BLaER1 treated with 17β-estradiol and CSF1 and Interleukin-3, amounts not matched to agents 10 nM and 100 nM (cell line): ENCODE measurements around the gene ZSCAN20.
A peak's percentile ranks its signal among the peaks of the same experiment; 100 is the strongest.

Source experiments
- H3K27ac ChIP-seq, 11 experiments: shearing (Covaris generic); formaldehyde crosslinking; 2 replicates each; pipeline ENCODE4 v1.8.1; 2022
- H3K27me3 ChIP-seq, 11 experiments: shearing (Covaris generic); formaldehyde crosslinking; 2 replicates each; pipeline ENCODE4 v1.8.1; 2022
- H3K36me3 ChIP-seq, 11 experiments: shearing (Covaris generic); formaldehyde crosslinking; 2 replicates each; pipeline ENCODE4 v1.8.1; 2022
- H3K4me1 ChIP-seq, 10 experiments: shearing (Covaris generic); formaldehyde crosslinking; 2 replicates each; pipeline ENCODE4 v1.8.1; 2022
- H3K4me2 ChIP-seq, 11 experiments: shearing (Covaris generic); formaldehyde crosslinking; 2 replicates each; pipeline ENCODE4 v1.8.1; 2022
- H3K4me3 ChIP-seq, 10 experiments: shearing (Covaris generic); formaldehyde crosslinking; 2 replicates each; pipeline ENCODE4 v1.8.1; 2022
- H3K9ac ChIP-seq, 11 experiments: shearing (Covaris generic); formaldehyde crosslinking; 2 replicates each; pipeline ENCODE4 v1.8.1; 2022
- H3K9me3 ChIP-seq, 11 experiments: shearing (Covaris generic); formaldehyde crosslinking; replicated peaks in 1 of 11; 2 replicates each; pipeline ENCODE4 v1.8.1; 2022
- H4K20me1 ChIP-seq, 11 experiments: shearing (Covaris generic); formaldehyde crosslinking; 2 replicates each; pipeline ENCODE4 v1.8.1; 2022
- Cebpa-rat ChIP-seq, 11 experiments: shearing (Covaris generic); IDR thresholded peaks; 2 replicates each; pipeline ENCODE4 v1.8.1; 2022

Gene ZSCAN20

GRCh38 chr1:33439662-33440061 lies 32.8 kb upstream of the ZSCAN20 start:
- Histone ChIP-seq H3K4me2 (0 out of 22 replicates have a peak overlapping the region, but pooled peaks of 1 of the 11 experiments have one; percentile 62), H3K9ac (no peak overlapping the region), H4K20me1 (peaks cover 0 to 4% (median 0%) of the 10 kb centered on the region in 11 experiments; a peak in 1 of 22 replicates), H3K27ac (no peak overlapping the region), H3K27me3 (peaks cover 0 to 38% (median 0%) of the 10 kb centered on the region in 11 experiments; a peak in 5 of 22 replicates), H3K36me3 (no peaks in the 10 kb centered on the region), H3K9me3 (no peaks in the 10 kb centered on the region), H3K4me1 (peaks cover 11 to 39% (median 23%) of the 10 kb centered on the region in 10 experiments), H3K4me3 (no peak overlapping the region)
- TF ChIP-seq Cebpa-rat (IDR thresholded peaks at IDR 0.05): no peak

DNA sequence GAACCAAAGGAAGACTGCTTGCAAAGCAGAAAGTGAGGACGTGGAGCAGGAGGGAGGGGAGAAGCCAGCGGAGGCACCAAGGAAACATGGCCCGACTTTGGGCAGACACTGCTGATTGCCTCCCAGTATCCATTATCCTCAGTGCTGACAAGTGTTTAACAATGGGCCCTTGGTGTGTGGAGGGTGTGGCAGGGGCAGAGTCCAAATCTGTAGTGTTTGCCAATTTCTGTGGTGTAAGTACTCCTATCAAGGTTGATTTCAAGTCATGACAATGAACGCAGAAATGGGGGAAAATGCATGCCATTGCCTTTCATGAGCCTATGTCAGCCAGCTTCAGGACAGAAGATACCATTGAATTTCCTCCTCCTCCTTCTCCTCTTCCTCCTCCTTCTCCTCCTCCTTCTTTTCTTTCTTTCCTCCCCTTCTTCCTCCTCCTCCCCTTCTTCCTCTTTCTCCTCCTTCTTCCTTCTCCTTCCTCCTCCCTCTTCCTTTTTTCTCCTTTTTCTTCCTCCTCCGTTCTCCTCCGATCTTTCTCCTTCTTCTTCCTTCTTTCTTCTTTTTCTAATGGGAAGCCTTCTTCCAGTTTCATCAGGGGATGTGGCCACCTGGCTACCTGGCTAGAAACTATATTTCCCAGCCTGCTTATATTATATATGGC lies 31.2 kb upstream of the ZSCAN20 start:
- peaks cover 0 to 23% (median 10%) of the 10 kb centered on the region in 10 experiments; a peak in 14 of 20 replicates for H3K4me1 ChIP-seq
- H3K27ac ChIP-seq: no peak overlapping the region
- H3K27me3 ChIP-seq: peaks cover 0 to 29% (median 0%) of the 10 kb centered on the region in 11 experiments; a peak in 5 of 22 replicates
- H3K9me3 ChIP-seq: no peaks in the 10 kb centered on the region
- no peak overlapping the region for H3K4me3 ChIP-seq
- TF ChIP-seq Cebpa-rat (IDR thresholded peaks at IDR 0.05): no peak
- peak overlapping the region in 7 of 11 experiments; percentile 15 to 62 (median 41); a peak in 11 of 22 replicates for H3K4me2 ChIP-seq
- H3K9ac ChIP-seq: no peak overlapping the region
- H4K20me1 ChIP-seq: peaks cover 0 to 4% (median 0%) of the 10 kb centered on the region in 11 experiments; a peak in 1 of 22 replicates
- no peaks in the 10 kb centered on the region for H3K36me3 ChIP-seq

DNA sequence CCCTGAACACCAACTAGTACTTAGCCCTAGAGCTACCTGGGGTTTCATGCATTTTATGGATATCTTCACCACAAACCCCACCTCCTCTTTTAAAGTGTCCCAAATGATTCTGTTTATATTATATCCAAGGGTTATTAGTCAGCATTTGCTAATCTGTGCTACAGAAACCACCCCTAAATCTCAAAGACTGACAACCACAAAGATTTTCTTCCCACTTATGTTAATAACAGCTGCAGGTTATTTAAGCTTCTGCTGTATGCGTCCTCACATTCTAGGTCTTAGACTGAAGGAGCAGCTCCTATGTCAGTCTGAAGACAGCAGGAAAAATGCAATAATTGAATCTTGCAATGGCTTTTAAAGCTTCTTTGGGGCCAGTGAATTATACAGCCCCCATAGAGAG lies 30.3 kb upstream of the ZSCAN20 start:
- Histone ChIP-seq H3K4me2 (no peak overlapping the region), H3K27ac (no peak overlapping the region), H3K9me3 (no peaks in the 10 kb centered on the region), H3K4me1 (peaks cover 0 to 25% (median 8%) of the 10 kb centered on the region in 10 experiments; a peak in 13 of 20 replicates), H3K36me3 (no peaks in the 10 kb centered on the region), H3K27me3 (peaks cover 0 to 21% (median 0%) of the 10 kb centered on the region in 11 experiments; a peak in 5 of 22 replicates), H4K20me1 (peaks cover 0 to 4% (median 0%) of the 10 kb centered on the region in 11 experiments; a peak in 1 of 22 replicates), H3K4me3 (no peak overlapping the region), H3K9ac (no peak overlapping the region)
- TF ChIP-seq Cebpa-rat (IDR thresholded peaks at IDR 0.05): no peak

- TF ChIP-seq Cebpa-rat (IDR thresholded peaks at IDR 0.05): no peak
- no peak overlapping the region for H3K4me3 ChIP-seq
- no peak overlapping the region for H3K27ac ChIP-seq
- peaks cover 0 to 4% (median 0%) of the 10 kb centered on the region in 11 experiments; a peak in 1 of 22 replicates for H4K20me1 ChIP-seq
- no peaks in the 10 kb centered on the region for H3K36me3 ChIP-seq
- peaks cover 0 to 17% (median 0%) of the 10 kb centered on the region in 11 experiments; a peak in 4 of 22 replicates for H3K27me3 ChIP-seq
- H3K9ac ChIP-seq: no peak overlapping the region
- no peak overlapping the region for H3K4me2 ChIP-seq
- no peaks in the 10 kb centered on the region for H3K9me3 ChIP-seq
- H3K4me1 ChIP-seq: peaks cover 0 to 25% (median 8%) of the 10 kb centered on the region in 10 experiments; a peak in 13 of 20 replicates
Observed at GRCh38 chr1:33443080-33443704, 29.3 kb upstream of the ZSCAN20 start.

DNA sequence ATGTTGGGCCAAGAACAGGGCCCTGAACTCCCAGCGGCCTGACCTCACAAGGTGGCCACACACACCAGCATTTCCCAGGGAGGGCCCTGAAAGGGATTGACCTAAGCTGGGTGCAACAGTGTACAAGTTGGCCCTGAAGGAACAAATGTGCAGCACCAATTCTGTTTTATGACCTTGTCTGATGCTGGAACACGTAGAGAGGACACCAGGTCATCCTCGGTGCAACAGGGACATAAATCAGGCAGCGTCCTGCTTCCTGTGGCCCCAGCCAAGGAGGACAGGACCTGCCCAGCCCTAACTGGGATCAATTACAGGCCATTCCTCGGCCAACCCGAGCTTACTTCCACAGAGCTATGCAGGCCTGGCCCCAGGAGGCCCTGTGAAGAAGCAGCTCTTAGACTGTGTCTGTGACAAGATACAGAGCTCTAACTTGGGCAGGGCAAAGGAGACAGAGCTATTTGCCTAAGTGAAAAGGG lies 28.7 kb upstream of the ZSCAN20 start:
- no peak overlapping the region for H3K4me2 ChIP-seq
- peaks cover 0 to 4% (median 0%) of the 10 kb centered on the region in 11 experiments; a peak in 1 of 22 replicates for H4K20me1 ChIP-seq
- TF ChIP-seq Cebpa-rat (IDR thresholded peaks at IDR 0.05): no peak
- H3K27ac ChIP-seq: no peak overlapping the region
- H3K4me1 ChIP-seq: peaks cover 0 to 25% (median 8%) of the 10 kb centered on the region in 10 experiments; a peak in 13 of 20 replicates
- no peak overlapping the region for H3K9ac ChIP-seq
- H3K4me3 ChIP-seq: no peak overlapping the region
- peaks cover 0 to 12% (median 0%) of the 10 kb centered on the region in 11 experiments; a peak in 4 of 22 replicates for H3K27me3 ChIP-seq
- no peaks in the 10 kb centered on the region for H3K9me3 ChIP-seq
- H3K36me3 ChIP-seq: no peaks in the 10 kb centered on the region

GRCh38 chr1:33445108-33445507 lies 27.3 kb upstream of the ZSCAN20 start:
- peaks cover 0 to 4% (median 0%) of the 10 kb centered on the region in 11 experiments; a peak in 1 of 22 replicates for H4K20me1 ChIP-seq
- no peak for TF ChIP-seq Cebpa-rat (IDR thresholded peaks at IDR 0.05)
- H3K36me3 ChIP-seq: no peaks in the 10 kb centered on the region
- no peak overlapping the region for H3K4me3 ChIP-seq
- H3K27me3 ChIP-seq: peaks cover 0 to 10% (median 0%) of the 10 kb centered on the region in 11 experiments; a peak in 3 of 22 replicates
- H3K27ac ChIP-seq: no peak overlapping the region
- H3K9me3 ChIP-seq: no peaks in the 10 kb centered on the region
- H3K9ac ChIP-seq: no peak overlapping the region
- H3K4me2 ChIP-seq: no peak overlapping the region
- H3K4me1 ChIP-seq: peaks cover 0 to 21% (median 8%) of the 10 kb centered on the region in 10 experiments; a peak in 13 of 20 replicates

GRCh38 chr1:33446590-33446989 lies 25.9 kb upstream of the ZSCAN20 start:
- H3K27me3 ChIP-seq: peaks cover 0 to 10% (median 0%) of the 10 kb centered on the region in 11 experiments; a peak in 3 of 22 replicates
- no peak for TF ChIP-seq Cebpa-rat (IDR thresholded peaks at IDR 0.05)
- H3K36me3 ChIP-seq: no peaks in the 10 kb centered on the region

DNA sequence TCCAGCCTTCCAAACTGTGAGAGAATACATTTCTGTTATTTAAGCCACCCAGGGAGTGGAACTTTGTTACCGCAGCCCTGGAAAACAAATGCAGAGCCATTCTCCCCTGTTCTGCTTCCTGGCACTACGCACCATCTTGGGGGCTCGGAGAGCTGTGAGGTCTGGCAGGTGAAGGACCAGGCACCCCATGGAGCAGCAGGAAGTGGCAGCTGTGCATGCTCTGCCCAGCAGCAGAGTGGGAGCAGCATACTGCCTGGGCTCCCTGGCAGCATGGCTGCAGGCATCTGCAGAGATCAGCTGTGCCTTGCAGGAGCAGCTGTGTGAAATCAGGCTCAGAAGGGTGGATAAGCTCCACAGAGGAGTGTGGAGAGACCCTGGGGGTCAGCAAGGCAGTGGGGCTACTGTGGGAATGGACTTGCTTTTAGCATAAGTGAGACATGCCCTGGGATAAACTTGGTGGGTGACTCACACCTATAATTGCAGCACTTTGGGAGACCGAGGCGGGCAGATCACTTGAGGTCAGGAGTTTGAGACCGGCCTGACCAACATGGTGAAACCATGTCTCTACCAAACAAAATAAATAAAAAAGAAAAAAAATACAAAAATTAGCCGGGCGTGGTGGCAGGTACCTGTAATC lies 17.7 kb upstream of the ZSCAN20 start:
- H3K27ac ChIP-seq: no peak overlapping the region
- no peak overlapping the region for H3K9ac ChIP-seq
- H3K4me3 ChIP-seq: no peak overlapping the region
- no peak for TF ChIP-seq Cebpa-rat (IDR thresholded peaks at IDR 0.05)
- no peaks in the 10 kb centered on the region for H4K20me1 ChIP-seq
- peaks cover 25 to 45% (median 32%) of the 10 kb centered on the region in 10 experiments for H3K4me1 ChIP-seq
- H3K36me3 ChIP-seq: no peaks in the 10 kb centered on the region
- H3K4me2 ChIP-seq: peak overlapping the region in 5 of 11 experiments; percentile 43 to 91 (median 77); a peak in 10 of 22 replicates
- no peaks in the 10 kb centered on the region; a peak in 2 of 22 replicates for H3K27me3 ChIP-seq
- peaks cover 0 to 9% (median 0%) of the 10 kb centered on the region in 11 experiments; a peak in 1 of 22 replicates for H3K9me3 ChIP-seq

More at GRCh38 chr1:33446590-33446989, 25.9 kb upstream of the ZSCAN20 start:
- Histone ChIP-seq H3K9me3 (no peaks in the 10 kb centered on the region), H3K27ac (no peak overlapping the region), H3K4me3 (no peak overlapping the region), H3K9ac (no peak overlapping the region), H3K4me2 (no peak overlapping the region), H4K20me1 (0 out of 22 replicates have a peak, but pooled peaks cover 0 to 4% (median 0%) of the 10 kb centered on the region in 11 experiments), H3K4me1 (peaks cover 0 to 6% (median 0%) of the 10 kb centered on the region in 10 experiments; a peak in 3 of 20 replicates)
